CD4-positive, CD25-positive, alpha-beta regulatory T cell (primary cell): ENCODE results near the gene APOM. TPM values are rescaled to one million over a fixed set of nuclear protein-coding genes. Genes with fewer than 3 reads are reported as not detected.

Experiments
- ATAC-seq, 2 donors: fragments of 150-1000 bp; cut with Tn5 transposase; one replicate each; pipeline ENCODE4 v1.10.0; 2021; ENCODE audit warnings: low read depth in 2 of 2, moderate number of reproducible peaks in 2 of 2, moderate library complexity in 1 of 2
- DNase-seq, 3 donors: peaks; one replicate each; pipeline versions ENCODE4 v3.0.0 to v3.0.0-alpha.2; 2012 to 2022; ENCODE audit warnings: mixed read lengths in 1 of 3
- H3K27ac ChIP-seq: one replicate; pipeline ENCODE4 v1.7.0; 2013; ENCODE audit warnings: mild to moderate bottlenecking, low read length; ENCODE audit not compliant: insufficient read depth, poor library complexity, severe bottlenecking
- H3K27me3 ChIP-seq: one replicate; pipeline ENCODE4 v1.7.0; 2013; ENCODE audit warnings: low read length; ENCODE audit not compliant: control insufficient read depth, insufficient read depth
- H3K36me3 ChIP-seq: one replicate; pipeline ENCODE4 v1.7.0; 2013; ENCODE audit warnings: mild to moderate bottlenecking, low read length, moderate library complexity; ENCODE audit not compliant: control insufficient read depth, insufficient read depth
- H3K4me1 ChIP-seq: 2 replicates; pipeline ENCODE4 v1.7.0; 2013; ENCODE audit warnings: mild to moderate bottlenecking, low read length; ENCODE audit not compliant: insufficient read depth, control insufficient read depth, poor library complexity, severe bottlenecking
- H3K4me3 ChIP-seq: one replicate; pipeline ENCODE4 v1.7.0; 2013; ENCODE audit warnings: low read depth, mild to moderate bottlenecking, low read length, moderate library complexity
- H3K9me3 ChIP-seq, 2 experiments: 1 replicate in 1 of 2; 2 replicates in 1 of 2; pipeline ENCODE4 v1.7.0; 2013; ENCODE audit warnings: low read length in 2 of 2, mild to moderate bottlenecking in 1 of 2, moderate library complexity in 1 of 2; ENCODE audit not compliant: control insufficient read depth in 2 of 2
- H3K27ac Mint-ChIP-seq, 3 donors: one replicate each; pipeline ENCODE4 v1.8.0; 2020 to 2022; ENCODE audit warnings: mild to moderate bottlenecking in 3 of 3, mixed read lengths in 3 of 3, moderate library complexity in 2 of 3
- H3K27me3 Mint-ChIP-seq: one replicate; pipeline ENCODE4 v1.8.0; 2022; ENCODE audit warnings: mild to moderate bottlenecking, mixed read lengths
- H3K36me3 Mint-ChIP-seq: one replicate; pipeline ENCODE4 v1.8.0; 2020; ENCODE audit warnings: mixed read lengths
- H3K4me1 Mint-ChIP-seq, 4 donors: one replicate each; pipeline ENCODE4 v1.8.0; 2020 to 2022; ENCODE audit warnings: mixed read lengths in 4 of 4, mild to moderate bottlenecking in 1 of 4
- H3K4me3 Mint-ChIP-seq, 4 donors: one replicate each; pipeline ENCODE4 v1.8.0; 2020 to 2022; ENCODE audit warnings: mild to moderate bottlenecking in 4 of 4, mixed read lengths in 4 of 4, moderate library complexity in 3 of 4
- H3K9me3 Mint-ChIP-seq, 7 donors: one replicate each; pipeline ENCODE4 v1.8.0; 2020 to 2022; ENCODE audit warnings: mixed read lengths in 7 of 7, mild to moderate bottlenecking in 3 of 7, moderate library complexity in 2 of 7
- polyA plus RNA-seq, 4 donors: library from polyadenylated mRNA; unstranded; fragments of 300-500 nt; fragmentation: Illumina TruSeq; gene quantifications; one replicate each; pipeline ENCODE4 v1.2.3, GENCODE V29; 2021
- total RNA-seq: library from RNA; stranded (reverse); gene quantifications from one replicate; pipeline ENCODE4 v1.2.3, GENCODE V29; 2022

APOM gene
- total and polyA plus RNA-seq, 5 donors from 2014 or later = 1.7 to 4.1 (median 2.6) TPM

DNA sequence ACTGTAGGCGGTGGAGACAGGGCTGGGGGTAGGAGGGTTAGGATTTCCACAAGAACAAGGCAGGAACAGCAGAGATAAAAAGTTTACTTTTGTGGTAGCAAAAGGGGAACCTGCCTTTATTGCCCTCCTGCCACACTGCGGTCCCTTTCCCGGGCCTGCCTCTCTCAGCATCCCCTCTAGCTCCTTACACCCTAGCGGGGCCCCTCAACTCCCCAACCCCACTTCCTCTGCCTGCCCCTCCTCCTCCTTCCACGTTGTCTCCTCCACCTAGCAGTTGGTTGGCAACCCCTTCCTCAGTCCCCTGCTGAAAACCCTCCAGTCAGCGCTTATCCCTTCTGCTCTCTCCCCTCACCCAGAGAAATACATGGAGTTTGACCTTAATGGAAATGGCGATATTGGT, 39.9 kb upstream of the APOM start:
- peaks cover 8% of the 10 kb centered on the region for H3K4me1 ChIP-seq
- no peaks in the 10 kb centered on the region for H3K9me3 ChIP-seq
- DNase-seq (peak in 1 of 3 donors; percentile 48), ATAC-seq (no peak)
- Mint-ChIP-seq H3K4me1 (peaks cover 0 to 40% (median 12%) of the 10 kb centered on the region in 4 donors), H3K27me3 (no peaks in the 10 kb centered on the region), H3K9me3 (no peaks in the 10 kb centered on the region), H3K36me3 (no peaks in the 10 kb centered on the region), H3K27ac (peak overlapping the region; percentile 69 to 95 (median 72)), H3K4me3 (peak overlapping the region; percentile 5 to 93 (median 75))
- H3K27ac ChIP-seq = no peak overlapping the region
- peak overlapping the region; percentile 7 for H3K4me3 ChIP-seq
- H3K36me3 ChIP-seq = no peaks in the 10 kb centered on the region
- H3K27me3 ChIP-seq = no peaks in the 10 kb centered on the region

- peaks cover 5 to 49% (median 19%) of the 10 kb centered on the region in 4 donors for H3K4me1 Mint-ChIP-seq
- H3K27ac Mint-ChIP-seq = no peak overlapping the region
- peaks cover 19% of the 10 kb centered on the region for H3K4me1 ChIP-seq
- no peaks in the 10 kb centered on the region for H3K9me3 ChIP-seq
- H3K27ac ChIP-seq = no peak overlapping the region
- H3K27me3 ChIP-seq = no peaks in the 10 kb centered on the region
- no peaks in the 10 kb centered on the region for H3K36me3 ChIP-seq
- no peaks in the 10 kb centered on the region for H3K27me3 Mint-ChIP-seq
- ATAC-seq (no peak), DNase-seq (no peak)
- peak overlapping the region in 2 of 4 donors; percentile 39 to 70 for H3K4me3 Mint-ChIP-seq
- no peaks in the 10 kb centered on the region for H3K9me3 Mint-ChIP-seq
- H3K36me3 Mint-ChIP-seq = no peaks in the 10 kb centered on the region
- no peak overlapping the region for H3K4me3 ChIP-seq
These were observed 38.7 kb upstream of the APOM start for GRCh38 chr6:31617010-31617409.

DNA sequence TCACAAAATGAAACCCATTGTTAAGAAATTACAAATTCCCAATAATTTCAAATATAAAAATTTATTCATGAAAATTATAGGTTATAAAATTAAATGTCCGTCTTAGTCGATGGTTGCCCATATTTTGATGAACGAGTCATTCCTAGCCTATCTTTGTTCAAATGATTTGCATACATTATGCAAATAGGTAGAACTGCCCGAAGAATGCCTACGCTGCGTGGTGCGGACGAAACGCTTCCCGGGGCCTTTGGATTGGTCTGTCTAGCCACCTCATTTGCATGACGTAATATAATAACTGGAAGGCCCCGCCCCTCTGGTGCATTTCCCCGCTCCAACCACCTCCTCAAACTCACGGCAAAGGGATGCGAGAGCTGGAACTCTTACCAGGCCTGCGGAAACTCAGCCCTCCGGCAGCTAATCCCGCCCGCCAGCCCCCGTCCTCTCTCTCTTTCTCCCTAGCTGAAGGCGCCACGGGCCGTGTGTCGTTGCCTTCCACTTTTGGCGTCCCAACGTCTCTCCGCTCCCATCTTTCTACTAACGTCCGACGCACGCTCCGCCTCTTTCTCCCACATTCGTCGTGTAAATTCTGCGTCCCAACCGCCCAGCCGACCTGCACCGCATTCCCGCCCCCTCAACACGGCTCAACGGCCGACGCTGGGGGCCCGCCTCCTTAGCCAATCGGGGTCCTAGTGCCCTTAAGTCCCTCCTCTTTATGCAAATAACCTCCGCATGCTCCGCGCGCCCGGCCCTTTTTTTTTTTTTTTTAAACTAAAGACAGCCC, 35.7 kb upstream of the APOM start:
- Histone ChIP-seq H3K9me3 (no peaks in the 10 kb centered on the region), H3K27ac (peak overlapping the region; percentile 98), H3K4me1 (peaks cover 26% of the 10 kb centered on the region), H3K27me3 (no peaks in the 10 kb centered on the region), H3K36me3 (peaks cover 21% of the 10 kb centered on the region), H3K4me3 (peak overlapping the region; percentile 84)
- ATAC-seq (peak; percentile 80 to 87), DNase-seq (peak; percentile 93 to 100 (median 94))
- Mint-ChIP-seq H3K4me3 (peak overlapping the region; percentile 85 to 97 (median 96)), H3K27me3 (no peaks in the 10 kb centered on the region), H3K27ac (peak overlapping the region; percentile 96 to 98 (median 96)), H3K36me3 (peaks cover 16% of the 10 kb centered on the region), H3K4me1 (peaks cover 11 to 56% (median 26%) of the 10 kb centered on the region in 4 donors), H3K9me3 (no peaks in the 10 kb centered on the region)

DNA sequence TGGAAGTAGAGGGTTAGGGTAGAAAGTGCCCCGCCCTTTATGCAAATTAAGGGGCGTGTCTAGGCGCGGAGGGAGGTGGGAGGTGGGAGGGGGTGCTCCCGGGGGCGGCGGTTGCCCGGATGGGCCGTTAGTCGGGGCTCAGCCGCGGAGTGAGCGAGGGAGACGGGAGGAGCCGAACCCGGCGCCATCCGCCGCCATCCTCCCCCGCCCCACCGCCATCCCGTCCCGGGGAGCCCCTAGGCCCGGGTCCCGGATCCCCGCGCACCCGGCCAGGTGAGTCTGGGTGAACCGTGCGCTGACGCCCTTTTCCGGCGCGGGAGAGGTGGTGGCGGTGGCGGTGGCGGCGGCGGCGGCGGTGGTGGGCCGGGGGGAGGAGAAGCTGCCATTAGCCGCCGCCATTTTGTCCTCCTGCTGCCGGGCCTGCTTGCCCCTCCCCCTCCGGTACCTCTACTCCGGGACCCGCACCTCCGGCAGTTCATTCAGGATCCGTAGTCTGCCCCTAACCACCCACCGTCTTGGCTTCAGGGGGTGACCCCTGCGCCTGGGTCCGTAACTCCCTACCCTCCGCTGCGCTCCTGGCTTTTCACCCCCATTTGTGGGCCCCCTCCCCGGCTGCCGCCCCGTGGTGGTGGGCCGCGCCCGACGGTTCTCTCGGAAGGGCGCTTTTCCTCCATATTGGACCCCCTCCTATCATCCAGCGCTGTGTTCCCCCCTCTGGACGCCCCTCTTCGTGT, 34.9 kb upstream of the APOM start, which contains the start of gene PRRC2A:
Gene PRRC2A, plus strand, starts transcription at position 130 of the 734 bp plus-strand sequence. CDS start 2,075 bp downstream, outside the sequence.
- H3K36me3 Mint-ChIP-seq = peaks cover 16% of the 10 kb centered on the region
- peak within 1 kb of the TSS; percentile 96 to 98 (median 97) for H3K27ac Mint-ChIP-seq
- Histone ChIP-seq H3K9me3 (no peaks in the 10 kb centered on the region), H3K27me3 (no peaks in the 10 kb centered on the region), H3K4me1 (peaks cover 22% of the 10 kb centered on the region), H3K27ac (peak within 1 kb of the TSS; percentile 98), H3K36me3 (peaks cover 29% of the 10 kb centered on the region), H3K4me3 (peak within 1 kb of the TSS; percentile 84)
- DNase-seq = no peak
- H3K27me3 Mint-ChIP-seq = no peaks in the 10 kb centered on the region
- peak within 1 kb of the TSS; percentile 85 to 99 (median 96) for H3K4me3 Mint-ChIP-seq
- peaks cover 11 to 49% (median 25%) of the 10 kb centered on the region in 4 donors for H3K4me1 Mint-ChIP-seq
- peak in 1 of 2 donors; percentile 26 for ATAC-seq
- no peaks in the 10 kb centered on the region for H3K9me3 Mint-ChIP-seq

- Mint-ChIP-seq H3K27me3 (no peaks in the 10 kb centered on the region), H3K4me3 (peak overlapping the region; percentile 85 to 99 (median 96)), H3K27ac (peak overlapping the region; percentile 96 to 97 (median 97)), H3K4me1 (peaks cover 11 to 42% (median 27%) of the 10 kb centered on the region in 4 donors), H3K36me3 (peaks cover 23% of the 10 kb centered on the region), H3K9me3 (no peaks in the 10 kb centered on the region)
- Histone ChIP-seq H3K9me3 (no peaks in the 10 kb centered on the region), H3K4me3 (peak overlapping the region; percentile 78), H3K27ac (peak overlapping the region; percentile 98), H3K27me3 (no peaks in the 10 kb centered on the region), H3K36me3 (peaks cover 36% of the 10 kb centered on the region), H3K4me1 (peaks cover 18% of the 10 kb centered on the region)
- ATAC-seq (no peak), DNase-seq (peak in 1 of 3 donors; percentile 24)
These were observed 34.3 kb upstream of the APOM start for GRCh38 chr6:31621320-31621939.

- Mint-ChIP-seq H3K9me3 (no peaks in the 10 kb centered on the region), H3K4me3 (peak overlapping the region; percentile 85 to 99 (median 96)), H3K27me3 (no peaks in the 10 kb centered on the region), H3K27ac (peak overlapping the region; percentile 82 to 97 (median 96)), H3K4me1 (peaks cover 11 to 39% (median 28%) of the 10 kb centered on the region in 4 donors), H3K36me3 (peaks cover 28% of the 10 kb centered on the region)
- H3K4me1 ChIP-seq = peaks cover 18% of the 10 kb centered on the region
- no peaks in the 10 kb centered on the region for H3K9me3 ChIP-seq
- H3K4me3 ChIP-seq = peak overlapping the region; percentile 78
- DNase-seq (no peak), ATAC-seq (no peak)
- H3K27ac ChIP-seq = peak overlapping the region; percentile 98
- no peaks in the 10 kb centered on the region for H3K27me3 ChIP-seq
- peaks cover 41% of the 10 kb centered on the region for H3K36me3 ChIP-seq
These were observed 33.7 kb upstream of the APOM start for GRCh38 chr6:31621991-31622390.

DNA sequence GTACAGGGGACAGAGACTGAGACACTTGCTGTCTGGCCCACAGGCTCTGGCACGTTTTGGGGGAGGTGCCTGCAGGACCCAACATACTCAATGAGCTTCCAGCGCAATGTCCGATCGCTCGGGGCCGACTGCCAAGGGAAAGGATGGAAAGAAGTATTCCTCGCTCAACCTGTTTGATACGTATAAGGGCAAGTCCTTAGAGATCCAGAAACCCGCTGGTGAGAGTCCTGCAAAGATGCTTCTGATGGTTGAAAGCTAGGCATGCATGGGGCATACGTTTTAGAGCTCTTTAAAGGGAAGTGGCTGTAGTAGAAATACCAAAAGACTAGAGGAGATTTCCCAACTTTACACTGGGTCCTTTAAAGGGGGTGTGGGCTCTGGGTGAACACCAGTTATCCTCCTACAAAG, 33.0 kb upstream of the APOM start:
- no peaks in the 10 kb centered on the region for H3K27me3 ChIP-seq
- Mint-ChIP-seq H3K27me3 (no peaks in the 10 kb centered on the region), H3K4me3 (peak overlapping the region; percentile 85 to 99 (median 96)), H3K36me3 (peaks cover 35% of the 10 kb centered on the region), H3K9me3 (no peaks in the 10 kb centered on the region), H3K4me1 (peaks cover 11 to 42% (median 27%) of the 10 kb centered on the region in 4 donors), H3K27ac (peak overlapping the region; percentile 82 to 97 (median 96))
- H3K27ac ChIP-seq = no peak overlapping the region
- no peak for DNase-seq
- ATAC-seq = no peak
- no peak overlapping the region for H3K4me3 ChIP-seq
- peaks cover 18% of the 10 kb centered on the region for H3K4me1 ChIP-seq
- H3K9me3 ChIP-seq = no peaks in the 10 kb centered on the region
- peaks cover 48% of the 10 kb centered on the region for H3K36me3 ChIP-seq
